CD14-positive monocyte (primary cell): ENCODE data around the gene TOM1L2. TPM values are rescaled to one million over a fixed set of nuclear protein-coding genes. Genes with fewer than 3 reads are reported as not detected.

Experiments used
- DNase-seq, 3 donors: peaks; one replicate each; pipeline ENCODE4 v3.0.0-alpha.2; 2011 to 2022
- H2AFZ ChIP-seq: 2 replicates; pipeline ENCODE4 v1.6.0; 2012; ENCODE audit warnings: mild to moderate bottlenecking, low read depth, low read length, inconsistent platforms; ENCODE audit not compliant: insufficient read depth, poor library complexity, severe bottlenecking
- H3K27ac ChIP-seq, 2 donors: 1 replicate in 1 of 2; 2 replicates in 1 of 2; pipeline ENCODE4 v1.5.1; 2012 to 2013; ENCODE audit warnings: low read length in 2 of 2, control low read depth in 1 of 2, inconsistent platforms in 1 of 2, low read depth in 1 of 2, mild to moderate bottlenecking in 1 of 2
- H3K27me3 ChIP-seq, 2 donors: one replicate each; pipeline versions ENCODE4 v1.6.0 to v1.6.1; 2011 to 2013; ENCODE audit warnings: low read length in 2 of 2; ENCODE audit not compliant: control insufficient read depth in 2 of 2, insufficient read depth in 2 of 2
- H3K36me3 ChIP-seq, 2 donors: replicated peaks in 1 of 2; 1 replicate in 1 of 2; 2 replicates in 1 of 2; pipeline versions ENCODE4 v1.5.1 to v1.6.1; 2012 to 2013; ENCODE audit warnings: low read length in 2 of 2, control low read depth in 1 of 2, inconsistent platforms in 1 of 2, mild to moderate bottlenecking in 1 of 2; ENCODE audit not compliant: insufficient read depth in 2 of 2, control insufficient read depth in 1 of 2
- H3K4me1 ChIP-seq, 2 donors: 1 replicate in 1 of 2; 2 replicates in 1 of 2; pipeline versions ENCODE4 v1.5.1 to v1.6.1; 2012 to 2013; ENCODE audit warnings: low read length in 2 of 2, control low read depth in 1 of 2, inconsistent platforms in 1 of 2, mild to moderate bottlenecking in 1 of 2, moderate library complexity in 1 of 2; ENCODE audit not compliant: insufficient read depth in 2 of 2, control insufficient read depth in 1 of 2
- H3K4me2 ChIP-seq: replicated peaks from 2 replicates; pipeline ENCODE3; 2012; ENCODE audit warnings: low read length, moderate library complexity, mild to moderate bottlenecking; ENCODE audit not compliant: poor library complexity, severe bottlenecking; ENCODE audit errors: extremely low read depth
- H3K4me3 ChIP-seq, 3 experiments: fragments of 200-600 bp in 1 of 3; sonication (generic) in 1 of 3; replicated peaks in 1 of 3; 1 replicate in 2 of 3; 2 replicates in 1 of 3; pipeline ENCODE4 v1.5.1; 2011 to 2013; ENCODE audit warnings: low read length in 3 of 3, mild to moderate bottlenecking in 3 of 3, control low read depth in 2 of 3, low read depth in 2 of 3, inconsistent platforms in 1 of 3, moderate library complexity in 1 of 3
- H3K79me2 ChIP-seq: 2 replicates; pipeline ENCODE4 v1.6.0; 2012; ENCODE audit warnings: mild to moderate bottlenecking, control low read depth, inconsistent platforms, low read length, moderate library complexity; ENCODE audit not compliant: insufficient read depth
- H3K9ac ChIP-seq: 2 replicates; pipeline ENCODE4 v1.6.0; 2017; ENCODE audit warnings: low read length, mild to moderate bottlenecking; ENCODE audit not compliant: insufficient read depth, poor library complexity, severe bottlenecking
- H3K9me3 ChIP-seq, 2 donors: replicated peaks in 1 of 2; 1 replicate in 1 of 2; 2 replicates in 1 of 2; pipeline versions ENCODE4 v1.5.1 to v1.6.1; 2012 to 2013; ENCODE audit warnings: low read length in 2 of 2, control low read depth in 1 of 2; ENCODE audit not compliant: control insufficient read depth in 1 of 2, insufficient read depth in 1 of 2
- H4K20me1 ChIP-seq: 2 replicates; pipeline ENCODE4 v1.6.0; 2012; ENCODE audit warnings: mild to moderate bottlenecking, low read length, control low read depth, moderate library complexity; ENCODE audit not compliant: insufficient read depth
- H3K27ac Mint-ChIP-seq, 7 donors: one replicate each; pipeline ENCODE4 v1.8.0; 2020; ENCODE audit warnings: mild to moderate bottlenecking in 7 of 7, mixed read lengths in 7 of 7, moderate library complexity in 6 of 7, inconsistent platforms in 2 of 7
- H3K27me3 Mint-ChIP-seq, 3 donors: one replicate each; pipeline ENCODE4 v1.8.0; 2021 to 2022; ENCODE audit warnings: low read depth in 3 of 3, mild to moderate bottlenecking in 3 of 3, mixed read lengths in 3 of 3, moderate library complexity in 3 of 3, inconsistent platforms in 1 of 3
- H3K36me3 Mint-ChIP-seq, 2 donors: one replicate each; pipeline ENCODE4 v1.8.0; 2020; ENCODE audit warnings: mixed read lengths in 2 of 2, inconsistent platforms in 1 of 2, mild to moderate bottlenecking in 1 of 2
- H3K4me1 Mint-ChIP-seq: one replicate; pipeline ENCODE4 v1.8.0; 2020; ENCODE audit warnings: mild to moderate bottlenecking, mixed read lengths
- H3K4me3 Mint-ChIP-seq, 2 donors: one replicate each; pipeline ENCODE4 v1.8.0; 2020; ENCODE audit warnings: mild to moderate bottlenecking in 2 of 2, mixed read lengths in 2 of 2, moderate library complexity in 1 of 2
- H3K9me3 Mint-ChIP-seq, 7 donors: one replicate each; pipeline ENCODE4 v1.8.0; 2020 to 2022; ENCODE audit warnings: mixed read lengths in 7 of 7, mild to moderate bottlenecking in 6 of 7, moderate library complexity in 6 of 7, inconsistent platforms in 2 of 7
- WGBS: methylation state at CpG from one replicate; pipeline ENCODE4 v1.1.5; 2013; ENCODE audit warnings: missing lambda C conversion rate; ENCODE audit not compliant: insufficient coverage; 5-methylcytosine and 5-hydroxymethylcytosine counted together
- intact Hi-C, 2 donors: fragments of 100-400 bp; cut with micrococcal nuclease; formaldehyde crosslinking; loops; one replicate each; pipeline versions ENCODE4 v1.15.0 to v1.15.1; 2023
- polyA plus RNA-seq, 3 donors: library from polyadenylated mRNA; depleted of rRNA in 1 of 3; unstranded in 2 of 3; stranded (reverse) in 1 of 3; fragments of 300-500 nt in 2 of 3; fragments of >200 nt in 1 of 3; fragmentation: Illumina TruSeq in 2 of 3; gene quantifications; 1 replicate in 2 of 3; 2 replicates in 1 of 3; pipeline ENCODE4 v1.2.3, GENCODE V29; 2012 to 2021
- TF ChIP-seq, protein P1 (sequence below): fragments of 200-600 bp; IDR thresholded peaks from one replicate; pipeline ENCODE4 v1.8.0; 2022; ENCODE audit warnings: antibody characterized with exemption, mild to moderate bottlenecking

TOM1L2 gene
- polyA plus RNA-seq, 3 donors, result 1.7 to 28.2 (median 2.8) TPM

DNA sequence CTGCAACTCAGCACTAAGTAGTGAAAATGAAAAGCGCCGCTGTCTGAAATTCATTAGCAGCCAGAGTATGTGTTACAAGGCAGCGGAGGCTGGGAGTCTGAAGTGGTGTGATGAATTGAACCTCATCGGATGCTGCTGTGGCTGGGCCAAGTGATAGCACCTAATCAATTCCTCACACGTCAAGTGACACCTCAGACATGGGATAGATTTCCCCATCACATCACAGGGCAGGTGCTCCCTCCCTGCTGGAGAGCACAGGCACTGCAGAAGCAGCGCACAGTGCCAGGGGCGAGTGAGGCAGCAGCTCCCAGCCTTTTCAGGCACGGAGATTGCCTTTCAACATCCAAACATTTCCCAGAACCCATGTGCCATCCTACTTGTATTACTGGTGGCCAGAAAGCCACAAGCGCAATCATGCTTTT is 32.7 kb upstream of the TOM1L2 start:
- TF ChIP-seq, protein P1, sequence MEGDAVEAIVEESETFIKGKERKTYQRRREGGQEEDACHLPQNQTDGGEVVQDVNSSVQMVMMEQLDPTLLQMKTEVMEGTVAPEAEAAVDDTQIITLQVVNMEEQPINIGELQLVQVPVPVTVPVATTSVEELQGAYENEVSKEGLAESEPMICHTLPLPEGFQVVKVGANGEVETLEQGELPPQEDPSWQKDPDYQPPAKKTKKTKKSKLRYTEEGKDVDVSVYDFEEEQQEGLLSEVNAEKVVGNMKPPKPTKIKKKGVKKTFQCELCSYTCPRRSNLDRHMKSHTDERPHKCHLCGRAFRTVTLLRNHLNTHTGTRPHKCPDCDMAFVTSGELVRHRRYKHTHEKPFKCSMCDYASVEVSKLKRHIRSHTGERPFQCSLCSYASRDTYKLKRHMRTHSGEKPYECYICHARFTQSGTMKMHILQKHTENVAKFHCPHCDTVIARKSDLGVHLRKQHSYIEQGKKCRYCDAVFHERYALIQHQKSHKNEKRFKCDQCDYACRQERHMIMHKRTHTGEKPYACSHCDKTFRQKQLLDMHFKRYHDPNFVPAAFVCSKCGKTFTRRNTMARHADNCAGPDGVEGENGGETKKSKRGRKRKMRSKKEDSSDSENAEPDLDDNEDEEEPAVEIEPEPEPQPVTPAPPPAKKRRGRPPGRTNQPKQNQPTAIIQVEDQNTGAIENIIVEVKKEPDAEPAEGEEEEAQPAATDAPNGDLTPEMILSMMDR, result no peak
- Histone ChIP-seq H3K36me3 (peaks cover 33 to 45% of the 10 kb centered on the region in 2 donors), H3K9me3 (no peaks in the 10 kb centered on the region), H2AFZ (no peak overlapping the region), H3K9ac (no peak overlapping the region), H4K20me1 (no peaks in the 10 kb centered on the region), H3K79me2 (no peaks in the 10 kb centered on the region), H3K27me3 (no peaks in the 10 kb centered on the region), H3K4me1 (no peaks in the 10 kb centered on the region), H3K4me2 (no peak overlapping the region), H3K4me3 (no peak overlapping the region), H3K27ac (no peak overlapping the region)
- H3K9me3 Mint-ChIP-seq, result no peaks in the 10 kb centered on the region
- WGBS, result 100% methylated on average over 1 of the region's 9 CpGs
- intact Hi-C loops, result no loop called here
- H3K27me3 Mint-ChIP-seq, result no peaks in the 10 kb centered on the region
- no peak overlapping the region for H3K4me3 Mint-ChIP-seq
- no peaks in the 10 kb centered on the region for H3K4me1 Mint-ChIP-seq
- no peak overlapping the region for H3K27ac Mint-ChIP-seq
- DNase-seq, result no peak
- H3K36me3 Mint-ChIP-seq, result peaks cover 36 to 42% of the 10 kb centered on the region in 2 donors

DNA sequence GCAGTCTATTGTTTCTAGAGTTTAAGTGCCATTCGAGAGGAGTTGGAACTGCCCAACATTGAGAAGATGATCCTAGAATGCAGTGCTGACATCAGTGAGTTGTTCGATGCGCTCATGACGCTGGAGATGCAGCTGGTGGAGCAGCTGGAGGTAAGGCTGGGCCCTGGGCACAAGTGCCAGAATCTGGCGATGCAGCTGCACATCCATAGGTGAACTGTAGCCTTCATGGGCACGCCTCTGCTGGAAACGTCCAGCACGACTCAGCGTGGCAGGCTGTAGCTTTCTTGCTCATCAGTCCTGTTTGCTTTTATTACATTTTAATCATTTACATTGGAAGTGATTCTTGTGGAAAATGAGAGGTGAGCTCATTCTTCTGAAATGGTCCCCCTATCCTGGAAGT is 32.1 kb upstream of the TOM1L2 start:
- Mint-ChIP-seq H3K4me1 (no peaks in the 10 kb centered on the region), H3K27me3 (no peaks in the 10 kb centered on the region), H3K9me3 (no peaks in the 10 kb centered on the region), H3K36me3 (peaks cover 31 to 37% of the 10 kb centered on the region in 2 donors), H3K4me3 (no peak overlapping the region), H3K27ac (no peak overlapping the region)
- whole genome bisulfite sequencing, result 97% methylated on average over 5 of the region's 9 CpGs
- Histone ChIP-seq H2AFZ (no peak overlapping the region), H3K4me2 (no peak overlapping the region), H3K27me3 (no peaks in the 10 kb centered on the region), H3K4me1 (no peaks in the 10 kb centered on the region), H4K20me1 (no peaks in the 10 kb centered on the region), H3K9me3 (no peaks in the 10 kb centered on the region), H3K27ac (no peak overlapping the region), H3K36me3 (peaks cover 28 to 40% of the 10 kb centered on the region in 2 donors), H3K4me3 (no peak overlapping the region), H3K9ac (no peak overlapping the region), H3K79me2 (no peaks in the 10 kb centered on the region)
- intact Hi-C loops, result no loop called here
- no peak for DNase-seq
- TF ChIP-seq, protein P1, result no peak
